NCI-H146 treated with DMSO at 0.1 percent for 48 hours (cell line): ENCODE measurements around the gene OCSTAMP.

Experiments used
- DNase-seq: peaks from one replicate; lab custom pipeline; 2025; ENCODE audit not compliant: unreplicated experiment; lab: John Stamatoyannopoulos, UW

Gene OCSTAMP

GRCh38 chr20:46550461-46550860, at the start of gene OCSTAMP:
OCSTAMP (minus strand) TSS chr20:46550654; CDS start chr20:46550560, 94 bp downstream.
- DNase-seq, result no peak

- no peak for DNase-seq
Measured at GRCh38 chr20:46599227-46599987, 49.0 kb upstream of the OCSTAMP start.

GRCh38 chr20:46595933-46596332, 45.5 kb upstream of the OCSTAMP start:
- DNase-seq, result no peak

- no peak for DNase-seq
Measured at GRCh38 chr20:46594725-46595124, 44.3 kb upstream of the OCSTAMP start.

- DNase-seq, result no peak
Measured at GRCh38 chr20:46592580-46593362, 42.3 kb upstream of the OCSTAMP start.

- DNase-seq, result no peak
Measured at GRCh38 chr20:46590443-46590842, 40.0 kb upstream of the OCSTAMP start.

GRCh38 chr20:46588532-46589511, 38.4 kb upstream of the OCSTAMP start:
- no peak for DNase-seq

- no peak for DNase-seq
Measured at GRCh38 chr20:46587986-46588385, 37.5 kb upstream of the OCSTAMP start.

GRCh38 chr20:46586724-46587123, 36.3 kb upstream of the OCSTAMP start:
- no peak for DNase-seq

- DNase-seq, result no peak
Measured at GRCh38 chr20:46584508-46584907, 34.1 kb upstream of the OCSTAMP start.

- DNase-seq, result peak; percentile 98
Measured at GRCh38 chr20:46583411-46584214, 33.2 kb upstream of the OCSTAMP start.

- DNase-seq, result peak; percentile 19
Measured at GRCh38 chr20:46582648-46583047, 32.2 kb upstream of the OCSTAMP start.

GRCh38 chr20:46581391-46581790, 30.9 kb upstream of the OCSTAMP start:
- DNase-seq, result no peak

- DNase-seq, result no peak
Measured at GRCh38 chr20:46580613-46581205, 30.3 kb upstream of the OCSTAMP start.

GRCh38 chr20:46578745-46579144, 28.3 kb upstream of the OCSTAMP start:
- no peak for DNase-seq

- no peak for DNase-seq
Measured at GRCh38 chr20:46576774-46577395, 26.4 kb upstream of the OCSTAMP start.

- no peak for DNase-seq
Measured at GRCh38 chr20:46575937-46576461, 25.5 kb upstream of the OCSTAMP start.

- DNase-seq, result no peak
Measured at GRCh38 chr20:46575394-46575793, 24.9 kb upstream of the OCSTAMP start.
